HG03064 (cell line): ENCODE results near the gene C5orf15.
"Not testable (repeated sequence)": the region's sequence is repeated elsewhere in the genome, so short reads cannot be mapped to it uniquely, and the experiment has no call there.

Experiments
- ATAC-seq: cut with Tn5 transposase; IDR thresholded peaks from one replicate; pipeline ENCODE4 v1.9.1; 2021; ENCODE audit warnings: low read depth; ENCODE audit not compliant: unreplicated experiment

The C5orf15 gene

DNA sequence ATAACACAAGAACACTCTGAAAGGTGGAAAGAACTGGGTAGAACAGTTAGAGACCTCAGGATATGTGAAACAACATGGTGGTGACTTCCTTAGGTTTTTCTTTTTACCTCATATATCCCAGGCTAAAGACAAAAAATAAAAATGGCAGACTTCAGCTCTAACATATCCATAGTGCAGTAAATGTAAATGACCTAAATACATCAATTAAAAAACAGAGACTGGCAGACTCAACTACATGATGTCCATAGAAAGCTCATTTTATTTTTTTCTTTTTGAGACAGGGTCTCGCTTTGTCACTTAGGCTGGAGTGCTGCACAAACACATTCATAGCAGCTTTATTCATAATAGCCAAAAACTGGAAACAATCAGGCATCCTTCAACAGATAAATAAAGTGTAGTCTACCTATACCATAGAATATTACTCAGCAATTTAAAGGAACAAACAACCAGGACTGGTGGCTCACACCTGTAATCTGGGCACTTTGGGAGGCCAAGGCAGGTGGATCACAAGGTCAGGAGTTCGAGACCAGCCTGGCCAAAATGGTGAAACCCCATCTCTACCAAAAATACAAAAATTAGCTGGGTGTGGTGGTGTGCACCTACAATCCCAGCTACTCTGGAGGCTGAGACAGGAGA lies 4.8 kb downstream of the C5orf15 start:
- ATAC-seq: no peak

DNA sequence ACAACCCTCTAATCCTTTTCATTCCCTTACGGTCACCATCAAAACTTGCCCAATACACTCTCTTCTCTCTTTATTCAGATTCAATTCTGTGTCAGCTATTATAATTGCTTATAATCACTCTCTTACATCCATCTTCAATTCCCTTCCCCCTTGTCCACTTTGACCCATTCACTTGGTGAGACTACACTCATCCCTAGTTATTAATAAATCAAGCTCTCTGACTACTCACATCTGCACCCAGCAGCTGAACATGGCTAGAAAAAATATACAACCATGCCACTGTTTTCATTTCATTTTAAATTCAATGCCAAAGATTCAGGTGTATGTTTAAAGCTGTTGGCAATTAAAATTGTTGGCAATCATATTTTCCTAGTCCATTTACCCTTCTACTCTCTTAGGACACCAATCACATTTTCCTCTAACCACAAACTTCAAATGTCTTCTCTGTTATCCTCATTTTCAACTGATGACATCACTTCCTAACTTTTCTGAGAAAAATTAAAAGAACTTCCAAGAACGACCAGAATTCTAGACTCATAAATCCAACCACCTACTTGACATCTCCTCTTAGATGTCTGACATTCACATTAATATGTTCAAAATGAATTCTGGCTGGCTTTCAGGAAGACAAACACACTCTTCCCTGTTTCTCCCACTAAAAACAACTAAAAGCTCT lies 5.5 kb downstream of the C5orf15 start:
- no peak for ATAC-seq

GRCh38 chr5:133962131-133962530 lies 6.3 kb downstream of the C5orf15 start:
- no peak for ATAC-seq

- ATAC-seq: no peak
These were observed 8.8 kb downstream of the C5orf15 start for GRCh38 chr5:133959643-133960042.

DNA sequence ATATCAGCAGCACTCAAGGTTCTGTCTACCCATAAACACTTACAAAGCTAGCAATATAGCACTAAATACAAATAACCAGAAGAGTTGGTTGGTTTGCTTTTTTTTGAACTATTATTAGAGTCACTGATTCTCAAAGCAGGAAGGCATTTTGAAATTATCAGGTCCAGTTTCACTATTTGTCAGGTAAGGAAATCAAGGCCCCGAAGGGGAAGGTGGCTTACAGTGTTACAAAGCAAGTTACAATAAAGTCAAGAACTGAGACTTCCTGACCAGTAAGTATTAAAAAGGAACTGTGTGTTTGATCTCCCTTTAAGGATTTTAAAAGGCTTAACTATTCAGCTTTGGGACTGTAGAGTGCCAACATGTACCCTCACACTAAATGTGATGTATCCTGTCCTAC lies 10.8 kb downstream of the C5orf15 start:
- ATAC-seq: no peak

DNA sequence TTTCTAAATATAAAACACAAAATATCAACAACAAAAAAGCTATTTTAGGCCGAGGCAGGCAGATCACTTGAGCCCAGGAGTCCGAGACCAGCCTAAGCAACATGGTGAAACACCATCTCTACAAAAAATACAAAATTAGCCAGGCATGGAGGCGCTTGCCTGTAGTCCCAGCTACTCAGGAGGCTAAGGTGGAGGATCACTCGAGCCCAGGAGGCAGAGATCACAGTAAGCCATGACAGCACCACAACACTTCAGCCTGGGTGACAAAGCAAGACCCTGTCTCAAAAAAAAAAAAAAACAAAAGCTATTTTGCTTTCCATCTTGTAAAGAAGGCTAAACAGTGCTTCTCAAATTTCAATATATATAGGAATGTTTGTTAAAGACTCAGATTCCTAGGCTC lies 11.3 kb downstream of the C5orf15 start:
- ATAC-seq: no peak

DNA sequence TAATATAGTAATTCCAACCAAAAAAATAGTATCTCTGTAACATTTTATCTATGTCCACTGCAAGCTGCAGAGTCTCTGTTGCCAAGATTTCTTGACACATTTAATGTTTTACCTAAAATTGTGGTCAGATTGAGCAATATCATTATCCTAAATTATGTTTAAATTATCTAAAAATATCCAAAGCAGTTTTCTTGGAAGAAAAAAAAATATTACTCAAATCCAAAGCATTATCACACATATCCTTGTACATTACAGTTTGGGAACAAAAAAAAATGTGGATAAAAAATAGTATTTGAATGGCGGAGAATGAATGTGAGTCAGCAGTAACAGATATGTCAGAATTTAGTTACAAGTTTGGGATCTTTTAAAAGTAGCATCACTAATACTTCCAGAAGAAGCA lies 12.2 kb downstream of the C5orf15 start:
- ATAC-seq: not testable (repeated sequence)

- ATAC-seq: no peak
These were observed 14.8 kb downstream of the C5orf15 start for GRCh38 chr5:133953568-133954145.

DNA sequence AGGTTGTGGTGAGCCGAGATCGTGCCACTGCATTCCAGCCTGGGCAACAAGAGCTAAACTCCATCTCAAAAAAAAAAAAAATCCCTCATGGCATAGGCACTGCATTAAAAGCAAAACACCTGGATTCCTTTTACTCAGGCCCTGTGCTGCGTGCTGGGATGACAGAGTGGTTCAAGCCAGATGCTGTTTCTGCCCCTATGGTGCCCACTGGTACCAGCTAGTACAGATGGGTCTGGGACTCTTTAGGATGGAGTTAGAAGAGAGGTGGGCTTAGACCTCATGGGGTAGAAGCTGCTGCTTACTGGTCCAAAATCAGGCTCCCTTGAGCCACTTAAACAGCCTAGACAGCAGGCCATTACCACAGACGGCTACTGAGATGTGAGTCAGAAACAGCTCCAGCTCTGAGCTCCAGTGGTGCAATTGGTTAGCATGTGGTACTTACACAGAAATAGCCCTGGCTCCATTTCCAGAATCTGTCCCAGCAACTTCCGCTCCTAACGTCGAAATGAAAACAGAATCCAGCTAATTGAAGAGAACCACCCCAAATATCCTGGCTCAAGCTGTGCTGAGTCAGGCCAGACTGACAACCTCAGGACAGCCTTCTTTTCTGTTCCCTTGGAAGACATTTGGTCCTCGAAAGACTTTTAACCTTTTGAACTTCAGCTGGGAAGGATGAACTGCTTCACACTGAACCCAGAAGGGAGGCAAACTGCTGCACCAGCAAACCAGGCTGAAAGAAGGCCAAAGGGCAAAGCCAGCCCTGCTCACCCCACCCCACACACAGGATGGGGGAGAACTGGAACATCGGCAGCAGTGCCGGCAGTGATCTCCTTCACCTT lies 15.5 kb downstream of the C5orf15 start:
- ATAC-seq: no peak

DNA sequence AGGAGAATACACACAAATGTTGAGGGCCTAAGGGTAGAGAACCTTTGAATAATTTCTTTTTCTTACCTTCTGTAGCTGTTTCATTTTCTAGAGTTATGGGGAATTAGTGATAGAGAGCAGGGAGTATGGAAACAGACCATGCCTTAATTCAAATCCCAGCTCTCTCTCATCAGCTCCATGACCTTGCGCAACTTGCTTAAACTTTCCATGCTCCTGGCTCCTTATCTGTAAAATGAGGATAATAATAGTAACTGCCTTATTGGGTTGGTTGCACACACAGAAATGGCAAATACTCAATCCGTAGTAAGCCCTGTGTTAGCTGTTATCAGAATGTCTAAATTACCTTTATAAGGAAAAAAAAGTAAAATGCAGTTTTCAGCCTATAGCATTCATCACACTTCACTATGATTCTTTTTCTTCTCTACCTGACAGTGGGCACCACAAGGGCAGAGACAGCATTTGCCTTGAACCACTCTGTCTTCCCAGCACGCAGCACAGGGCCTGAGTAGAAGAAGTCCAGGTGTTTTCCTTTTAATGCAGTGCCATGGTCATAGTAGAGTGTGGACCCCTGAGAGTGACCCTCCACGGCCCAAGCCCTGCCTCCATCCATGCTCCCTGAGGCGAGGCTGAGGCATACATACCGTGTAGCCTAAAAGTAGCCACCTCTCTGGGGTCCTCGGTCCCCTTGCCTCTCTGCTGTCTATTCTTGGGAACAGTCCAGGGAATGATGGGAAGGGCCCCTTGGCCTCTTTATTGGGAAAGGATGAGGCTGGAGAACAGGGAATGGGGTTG lies 17.4 kb downstream of the C5orf15 start:
- ATAC-seq: no peak

GRCh38 chr5:133948721-133949120 lies 19.7 kb downstream of the C5orf15 start:
- no peak for ATAC-seq

GRCh38 chr5:133947431-133947841 lies 21.0 kb downstream of the C5orf15 start:
- no peak for ATAC-seq

DNA sequence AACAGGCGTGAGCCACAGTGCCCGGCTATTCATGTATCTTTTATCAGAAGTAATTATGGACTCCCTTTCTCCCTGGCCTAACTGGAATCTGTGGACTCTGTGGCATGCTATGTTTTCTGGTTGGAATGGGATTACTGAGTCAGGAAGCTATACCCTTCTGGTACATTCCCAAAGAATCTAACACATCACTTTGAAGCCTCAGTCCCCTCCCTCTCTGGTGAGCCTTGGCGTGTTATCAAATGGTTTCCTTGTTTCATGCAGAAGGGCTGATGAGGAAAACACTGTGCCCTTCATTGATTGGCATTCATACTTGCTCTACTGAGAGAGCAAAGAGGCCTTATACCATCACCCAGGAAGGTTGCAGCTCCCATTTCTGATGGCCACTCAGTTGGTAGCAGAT lies 22.9 kb downstream of the C5orf15 start:
- ATAC-seq: no peak

GRCh38 chr5:133944263-133945185 lies 23.9 kb downstream of the C5orf15 start:
- ATAC-seq: no peak

DNA sequence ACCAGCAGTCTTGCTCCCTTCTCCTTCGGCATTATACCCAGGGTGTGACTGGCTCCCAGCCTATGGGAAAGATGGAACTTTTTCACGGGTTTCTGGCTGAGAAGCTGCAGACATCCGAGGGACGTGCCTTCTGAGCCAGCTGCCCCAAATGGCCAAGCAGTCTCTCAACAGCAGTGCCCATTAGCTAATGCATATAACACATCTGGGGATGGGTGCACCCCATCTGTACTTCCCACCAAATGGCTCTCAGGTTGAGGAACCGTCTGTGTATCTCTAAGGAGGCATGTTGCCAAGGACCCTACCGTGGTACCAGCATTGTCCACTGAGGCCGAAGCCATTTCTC lies 25.0 kb downstream of the C5orf15 start:
- no peak for ATAC-seq

DNA sequence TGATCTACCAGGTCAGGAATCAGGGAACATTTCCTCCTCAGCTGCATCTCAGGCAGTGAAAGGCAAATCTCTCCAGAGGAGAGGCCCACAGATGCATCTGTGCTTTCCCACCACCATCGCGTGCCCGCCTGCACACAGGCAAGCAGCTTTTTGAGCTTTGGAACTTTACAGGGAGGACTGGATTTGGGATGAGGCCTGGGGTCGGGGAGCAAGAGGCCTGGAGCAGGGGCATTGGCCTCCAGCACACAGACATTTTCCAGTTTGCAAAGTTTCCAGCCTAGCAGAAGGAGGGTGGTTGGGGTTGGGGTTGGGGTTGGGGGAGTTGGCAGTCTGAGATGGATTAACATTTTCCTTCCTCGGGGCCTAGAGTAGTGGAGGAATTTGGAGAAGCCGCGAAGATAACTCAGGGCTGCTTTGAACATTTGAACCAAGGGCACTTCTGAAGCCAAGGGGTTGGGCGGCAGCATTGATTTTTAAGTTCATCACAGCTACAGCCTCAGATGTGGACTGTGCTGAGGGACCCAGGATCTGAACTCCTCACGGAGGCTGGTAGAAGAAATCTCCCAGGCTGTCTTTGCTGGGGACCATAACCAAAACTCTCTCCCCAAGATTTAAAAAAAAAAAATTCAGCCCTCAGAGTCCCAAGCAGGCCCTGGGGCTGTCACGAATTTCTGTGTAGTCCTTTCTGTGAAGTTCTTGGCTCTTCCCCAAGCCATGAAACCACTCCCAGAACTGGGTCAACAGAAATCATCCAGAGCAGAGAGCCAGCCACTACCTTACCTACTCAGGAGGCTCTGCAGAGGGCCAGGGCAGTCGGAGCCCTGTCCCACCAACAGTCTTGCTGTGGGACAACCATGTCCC lies 25.6 kb downstream of the C5orf15 start:
- no peak for ATAC-seq

DNA sequence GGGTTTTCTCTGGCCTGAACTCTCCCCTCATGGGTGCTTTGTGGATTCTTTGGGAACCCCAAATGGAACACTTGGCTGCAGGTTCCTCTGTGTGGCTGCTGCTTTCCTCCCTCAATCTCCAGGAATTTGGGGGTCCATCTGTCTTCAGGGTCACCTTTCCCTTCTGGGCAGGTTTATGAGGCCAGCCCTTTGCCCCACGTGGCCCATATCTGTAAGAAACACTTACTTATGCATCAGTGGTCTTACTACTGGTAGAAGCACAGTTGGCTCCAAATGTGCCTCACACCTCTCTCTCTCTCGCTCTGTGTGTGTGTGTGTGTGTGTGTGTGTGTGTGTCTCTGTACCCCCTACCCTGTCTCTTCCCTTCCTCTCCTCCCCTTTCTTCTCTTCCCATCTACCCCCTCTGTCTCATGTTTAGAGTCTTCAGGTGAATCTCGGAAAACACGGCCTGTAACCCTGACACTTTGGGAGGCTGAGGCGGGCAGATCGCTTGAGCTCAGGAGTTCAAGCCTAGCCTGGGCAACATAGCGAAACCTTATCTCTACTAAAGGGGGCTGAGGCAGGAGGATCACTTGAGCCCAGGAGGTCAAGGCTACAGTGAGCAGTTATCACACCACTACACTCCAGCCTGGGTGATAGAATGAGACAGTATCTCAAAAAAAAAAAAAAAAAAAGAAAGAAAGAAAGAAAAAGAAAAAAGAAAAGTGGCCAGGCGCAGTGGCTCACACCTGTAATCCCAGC lies 26.8 kb downstream of the C5orf15 start:
- ATAC-seq: no peak

DNA sequence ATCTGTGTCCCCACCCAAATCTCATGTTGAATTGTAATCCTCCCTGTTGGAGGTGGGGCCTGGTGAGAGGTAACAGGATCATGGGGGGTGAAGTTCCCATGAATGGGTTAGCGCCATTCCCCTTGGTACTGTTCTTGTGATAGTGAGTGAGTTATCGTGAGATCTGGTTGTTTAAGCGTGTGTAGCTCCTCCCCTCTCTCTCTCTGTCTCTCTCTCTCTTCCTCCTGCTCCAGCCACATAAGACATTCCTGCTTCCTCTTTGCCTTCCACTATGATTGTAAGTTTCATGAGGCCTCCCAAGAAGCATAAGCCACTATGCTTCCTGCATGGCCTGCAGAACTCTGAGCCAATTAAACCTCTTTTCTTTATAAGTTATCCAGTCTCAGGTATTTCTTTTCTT lies 28.8 kb downstream of the C5orf15 start:
- ATAC-seq: no peak
